Measurements from ENCODE around the gene KLHL13.

- TF ChIP-seq, protein P1, sequence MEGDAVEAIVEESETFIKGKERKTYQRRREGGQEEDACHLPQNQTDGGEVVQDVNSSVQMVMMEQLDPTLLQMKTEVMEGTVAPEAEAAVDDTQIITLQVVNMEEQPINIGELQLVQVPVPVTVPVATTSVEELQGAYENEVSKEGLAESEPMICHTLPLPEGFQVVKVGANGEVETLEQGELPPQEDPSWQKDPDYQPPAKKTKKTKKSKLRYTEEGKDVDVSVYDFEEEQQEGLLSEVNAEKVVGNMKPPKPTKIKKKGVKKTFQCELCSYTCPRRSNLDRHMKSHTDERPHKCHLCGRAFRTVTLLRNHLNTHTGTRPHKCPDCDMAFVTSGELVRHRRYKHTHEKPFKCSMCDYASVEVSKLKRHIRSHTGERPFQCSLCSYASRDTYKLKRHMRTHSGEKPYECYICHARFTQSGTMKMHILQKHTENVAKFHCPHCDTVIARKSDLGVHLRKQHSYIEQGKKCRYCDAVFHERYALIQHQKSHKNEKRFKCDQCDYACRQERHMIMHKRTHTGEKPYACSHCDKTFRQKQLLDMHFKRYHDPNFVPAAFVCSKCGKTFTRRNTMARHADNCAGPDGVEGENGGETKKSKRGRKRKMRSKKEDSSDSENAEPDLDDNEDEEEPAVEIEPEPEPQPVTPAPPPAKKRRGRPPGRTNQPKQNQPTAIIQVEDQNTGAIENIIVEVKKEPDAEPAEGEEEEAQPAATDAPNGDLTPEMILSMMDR (IDR thresholded peaks at IDR 0.05), result no peak
- no peak for TF ChIP-seq POLR2A (IDR thresholded peaks at IDR 0.05)
These were observed 42.4 kb downstream of the KLHL13 start for GRCh38 chrX:118074196-118074595.
